ENCODE results near the gene RGS6. TPM values are rescaled to one million over a fixed set of nuclear protein-coding genes. Genes with fewer than 3 reads are reported as not detected.
"Not testable (repeated sequence)": the region's sequence is repeated elsewhere in the genome, so short reads cannot be mapped to it uniquely, and the experiment has no call there.

Gene RGS6
- polyA plus RNA-seq, 2 donors: 0.11 to 0.29 TPM

GRCh38 chr14:71940500-71940899, 8.3 kb downstream of the RGS6 start:
- H3K27me3 ChIP-seq (ENCODE audit: control insufficient read depth in 1 of 2, insufficient read depth in 2 of 2, low read length in 2 of 2): not testable (repeated sequence)

GRCh38 chr14:71941616-71942015, 9.4 kb downstream of the RGS6 start:
- WGBS, 2 donors: 54 to 72% methylated on average over 2 of the region's 2 CpGs
- H3K4me1 ChIP-seq (ENCODE audit: control insufficient read depth in 2 of 2, insufficient read depth in 2 of 2, low read length in 1 of 2); H3K36me3 ChIP-seq (ENCODE audit: control insufficient read depth in 2 of 2, insufficient read depth in 2 of 2, low read length in 1 of 2); H3K9me3 ChIP-seq (ENCODE audit: control insufficient read depth in 2 of 2, insufficient read depth in 1 of 2, low read depth in 1 of 2, low read length in 1 of 2); H3K27me3 ChIP-seq (ENCODE audit: control insufficient read depth in 1 of 2, insufficient read depth in 2 of 2, low read length in 2 of 2); H3K4me3 ChIP-seq (ENCODE audit: low read depth in 1 of 2, low read length in 2 of 2); H3K27ac ChIP-seq (ENCODE audit: low read depth in 2 of 2, low read length in 1 of 2): not testable (repeated sequence)

More at GRCh38 chr14:71940500-71940899, 8.3 kb downstream of the RGS6 start:
- H3K36me3 ChIP-seq (ENCODE audit: control insufficient read depth in 2 of 2, insufficient read depth in 2 of 2, low read length in 1 of 2); H3K9me3 ChIP-seq (ENCODE audit: control insufficient read depth in 2 of 2, insufficient read depth in 1 of 2, low read depth in 1 of 2, low read length in 1 of 2); H3K27ac ChIP-seq (ENCODE audit: low read depth in 2 of 2, low read length in 1 of 2); H3K4me1 ChIP-seq (ENCODE audit: control insufficient read depth in 2 of 2, insufficient read depth in 2 of 2, low read length in 1 of 2); H3K4me3 ChIP-seq (ENCODE audit: low read depth in 1 of 2, low read length in 2 of 2): not testable (repeated sequence)

- Histone ChIP-seq H3K36me3 (ENCODE audit: control insufficient read depth in 2 of 2, insufficient read depth in 2 of 2, low read length in 1 of 2) (no peaks in the 10 kb centered on the region), H3K9me3 (ENCODE audit: control insufficient read depth in 2 of 2, insufficient read depth in 1 of 2, low read depth in 1 of 2, low read length in 1 of 2) (no peaks in the 10 kb centered on the region), H3K27ac (ENCODE audit: low read depth in 2 of 2, low read length in 1 of 2) (no peak overlapping the region), H3K4me1 (ENCODE audit: control insufficient read depth in 2 of 2, insufficient read depth in 2 of 2, low read length in 1 of 2) (no peaks in the 10 kb centered on the region), H3K27me3 (ENCODE audit: control insufficient read depth in 1 of 2, insufficient read depth in 2 of 2, low read length in 2 of 2) (no peaks in the 10 kb centered on the region), H3K4me3 (ENCODE audit: low read depth in 1 of 2, low read length in 2 of 2) (no peak overlapping the region)
- 60 to 62% methylated on average over 4 of the region's 4 CpGs for WGBS, 2 donors
Measured at GRCh38 chr14:71942904-71943694, 10.9 kb downstream of the RGS6 start.

GRCh38 chr14:71943695-71944018, 11.4 kb downstream of the RGS6 start:
- no peaks in the 10 kb centered on the region for H3K9me3 ChIP-seq (ENCODE audit: control insufficient read depth in 2 of 2, insufficient read depth in 1 of 2, low read depth in 1 of 2, low read length in 1 of 2)
- H3K4me3 ChIP-seq (ENCODE audit: low read depth in 1 of 2, low read length in 2 of 2): no peak overlapping the region
- no peaks in the 10 kb centered on the region for H3K4me1 ChIP-seq (ENCODE audit: control insufficient read depth in 2 of 2, insufficient read depth in 2 of 2, low read length in 1 of 2)
- H3K27ac ChIP-seq (ENCODE audit: low read depth in 2 of 2, low read length in 1 of 2): no peak overlapping the region
- no peaks in the 10 kb centered on the region for H3K27me3 ChIP-seq (ENCODE audit: control insufficient read depth in 1 of 2, insufficient read depth in 2 of 2, low read length in 2 of 2)
- 38 to 63% methylated on average over 1 of the region's 1 CpG for WGBS, 2 donors
- H3K36me3 ChIP-seq (ENCODE audit: control insufficient read depth in 2 of 2, insufficient read depth in 2 of 2, low read length in 1 of 2): no peaks in the 10 kb centered on the region

- Histone ChIP-seq H3K27ac (ENCODE audit: low read depth in 2 of 2, low read length in 1 of 2) (no peak overlapping the region), H3K4me1 (ENCODE audit: control insufficient read depth in 2 of 2, insufficient read depth in 2 of 2, low read length in 1 of 2) (no peaks in the 10 kb centered on the region), H3K27me3 (ENCODE audit: control insufficient read depth in 1 of 2, insufficient read depth in 2 of 2, low read length in 2 of 2) (no peaks in the 10 kb centered on the region), H3K36me3 (ENCODE audit: control insufficient read depth in 2 of 2, insufficient read depth in 2 of 2, low read length in 1 of 2) (no peaks in the 10 kb centered on the region), H3K4me3 (ENCODE audit: low read depth in 1 of 2, low read length in 2 of 2) (no peak overlapping the region), H3K9me3 (ENCODE audit: control insufficient read depth in 2 of 2, insufficient read depth in 1 of 2, low read depth in 1 of 2, low read length in 1 of 2) (no peaks in the 10 kb centered on the region)
- WGBS, 2 donors: 65 to 74% methylated on average over 5 of the region's 5 CpGs
Measured at GRCh38 chr14:71947947-71948500, 15.8 kb downstream of the RGS6 start.

GRCh38 chr14:71952381-71953363, 20.4 kb downstream of the RGS6 start:
- H3K27ac ChIP-seq (ENCODE audit: low read depth in 2 of 2, low read length in 1 of 2): no peak overlapping the region
- H3K4me1 ChIP-seq (ENCODE audit: control insufficient read depth in 2 of 2, insufficient read depth in 2 of 2, low read length in 1 of 2): no peaks in the 10 kb centered on the region
- no peaks in the 10 kb centered on the region for H3K36me3 ChIP-seq (ENCODE audit: control insufficient read depth in 2 of 2, insufficient read depth in 2 of 2, low read length in 1 of 2)
- no peak overlapping the region for H3K4me3 ChIP-seq (ENCODE audit: low read depth in 1 of 2, low read length in 2 of 2)
- WGBS, 2 donors: 80 to 83% methylated on average over 6 of the region's 6 CpGs
- no peaks in the 10 kb centered on the region for H3K9me3 ChIP-seq (ENCODE audit: control insufficient read depth in 2 of 2, insufficient read depth in 1 of 2, low read depth in 1 of 2, low read length in 1 of 2)
- no peaks in the 10 kb centered on the region for H3K27me3 ChIP-seq (ENCODE audit: control insufficient read depth in 1 of 2, insufficient read depth in 2 of 2, low read length in 2 of 2)

- 58 to 69% methylated on average over 3 of the region's 3 CpGs for WGBS, 2 donors
- no peak overlapping the region for H3K4me3 ChIP-seq (ENCODE audit: low read depth in 1 of 2, low read length in 2 of 2)
Measured at GRCh38 chr14:71956920-71957563, 24.8 kb downstream of the RGS6 start.

GRCh38 chr14:71959055-71959454, 26.8 kb downstream of the RGS6 start:
- Histone ChIP-seq H3K9me3 (ENCODE audit: control insufficient read depth in 2 of 2, insufficient read depth in 1 of 2, low read depth in 1 of 2, low read length in 1 of 2) (no peaks in the 10 kb centered on the region), H3K4me1 (ENCODE audit: control insufficient read depth in 2 of 2, insufficient read depth in 2 of 2, low read length in 1 of 2) (no peaks in the 10 kb centered on the region), H3K36me3 (ENCODE audit: control insufficient read depth in 2 of 2, insufficient read depth in 2 of 2, low read length in 1 of 2) (no peaks in the 10 kb centered on the region), H3K4me3 (ENCODE audit: low read depth in 1 of 2, low read length in 2 of 2) (no peak overlapping the region), H3K27me3 (ENCODE audit: control insufficient read depth in 1 of 2, insufficient read depth in 2 of 2, low read length in 2 of 2) (no peaks in the 10 kb centered on the region), H3K27ac (ENCODE audit: low read depth in 2 of 2, low read length in 1 of 2) (no peak overlapping the region)
- WGBS, 2 donors: 38 to 42% methylated on average over 5 of the region's 5 CpGs

More at GRCh38 chr14:71956920-71957563, 24.8 kb downstream of the RGS6 start:
- Histone ChIP-seq H3K27ac (ENCODE audit: low read depth in 2 of 2, low read length in 1 of 2) (no peak overlapping the region), H3K36me3 (ENCODE audit: control insufficient read depth in 2 of 2, insufficient read depth in 2 of 2, low read length in 1 of 2) (no peaks in the 10 kb centered on the region), H3K4me1 (ENCODE audit: control insufficient read depth in 2 of 2, insufficient read depth in 2 of 2, low read length in 1 of 2) (no peaks in the 10 kb centered on the region), H3K9me3 (ENCODE audit: control insufficient read depth in 2 of 2, insufficient read depth in 1 of 2, low read depth in 1 of 2, low read length in 1 of 2) (no peaks in the 10 kb centered on the region), H3K27me3 (ENCODE audit: control insufficient read depth in 1 of 2, insufficient read depth in 2 of 2, low read length in 2 of 2) (no peaks in the 10 kb centered on the region)

Measured in esophagus (tissue), 2 donors.